Fibroblast of lung (primary cell): ENCODE measurements around the gene CST3. TPM values are rescaled to one million over a fixed set of nuclear protein-coding genes. Genes with fewer than 3 reads are reported as not detected.

Experiments
- DNase-seq, 2 donors: peaks; one replicate each; pipeline versions ENCODE4 v3.0.0 to v3.0.0-alpha.2; 2010; ENCODE audit warnings: low read depth in 2 of 2
- H2AFZ ChIP-seq: 2 replicates; pipeline ENCODE4 v1.5.1; 2012; ENCODE audit warnings: low read length, control low read depth, inconsistent platforms
- H3K27ac ChIP-seq: 2 replicates; pipeline ENCODE4 v1.5.1; 2011; ENCODE audit warnings: low read length, control low read depth; ENCODE audit not compliant: insufficient read depth
- H3K27me3 ChIP-seq: 2 replicates; pipeline ENCODE4 v1.5.1; 2011; ENCODE audit warnings: mild to moderate bottlenecking, low read length; ENCODE audit not compliant: control insufficient read depth, insufficient read depth
- H3K36me3 ChIP-seq: 2 replicates; pipeline ENCODE4 v1.5.1; 2011; ENCODE audit warnings: low read length; ENCODE audit not compliant: control insufficient read depth, insufficient read depth
- H3K4me1 ChIP-seq: 2 replicates; pipeline ENCODE4 v1.5.1; 2011; ENCODE audit warnings: low read length; ENCODE audit not compliant: control insufficient read depth, insufficient read depth; ENCODE audit errors: extremely low read depth
- H3K4me2 ChIP-seq: 2 replicates; pipeline ENCODE4 v1.5.1; 2011; ENCODE audit warnings: low read length, control low read depth; ENCODE audit not compliant: insufficient read depth; ENCODE audit errors: extremely low read depth
- H3K4me3 ChIP-seq, 4 experiments: fragments of 200-600 bp in 1 of 4; sonication (generic) in 1 of 4; replicated peaks in 1 of 4; 2 replicates each; pipeline ENCODE4 v1.5.1; 2011 to 2016; ENCODE audit warnings: low read length in 4 of 4, low read depth in 3 of 4, mild to moderate bottlenecking in 3 of 4, control low read depth in 2 of 4, inconsistent platforms in 1 of 4, mixed read lengths in 1 of 4; ENCODE audit not compliant: insufficient read depth in 1 of 4; ENCODE audit errors: control extremely low read depth in 1 of 4
- H3K79me2 ChIP-seq: 2 replicates; pipeline ENCODE4 v1.5.1; 2012; ENCODE audit warnings: mild to moderate bottlenecking, low read length, inconsistent platforms; ENCODE audit not compliant: control insufficient read depth, insufficient read depth
- H3K9ac ChIP-seq: 2 replicates; pipeline ENCODE4 v1.5.1; 2011; ENCODE audit warnings: mild to moderate bottlenecking, low read length, control low read depth; ENCODE audit not compliant: insufficient read depth
- H3K9me3 ChIP-seq: 2 replicates; pipeline ENCODE4 v1.5.1; 2012; ENCODE audit warnings: low read depth, low read length; ENCODE audit not compliant: control insufficient read depth, insufficient read depth
- H4K20me1 ChIP-seq: 2 replicates; pipeline ENCODE4 v1.5.1; 2011; ENCODE audit warnings: low read length; ENCODE audit not compliant: control insufficient read depth, insufficient read depth; ENCODE audit errors: extremely low read depth
- CTCF ChIP-seq, 2 donors: IDR thresholded peaks in 1 of 2; conservative IDR thresholded peaks in 1 of 2; 1 replicate in 1 of 2; 2 replicates in 1 of 2; pipeline ENCODE4 v1.5.1; 2011 to 2012; ENCODE audit warnings: low read length in 2 of 2, control low read depth in 1 of 2, inconsistent platforms in 1 of 2, low read depth in 1 of 2, mild to moderate bottlenecking in 1 of 2
- EZH2 ChIP-seq: IDR thresholded peaks from 2 replicates; pipeline ENCODE4 v1.5.1; 2012; ENCODE audit warnings: low read length, control low read depth, mild to moderate bottlenecking; ENCODE audit errors: missing control alignments
- polyA plus RNA-seq, 2 donors: library from polyadenylated mRNA; depleted of rRNA in 1 of 2; stranded (reverse) in 1 of 2; unstranded in 1 of 2; fragments of >200 nt; gene quantifications; 2 replicates each; pipeline ENCODE4 v1.2.1, GENCODE V29; 2011 to 2012; ENCODE audit warnings: missing spikeins in 1 of 2
- total RNA-seq: library from RNA; depleted of rRNA; stranded (reverse); fragments of >200 nt; gene quantifications from 2 replicates; pipeline ENCODE4 v1.2.1, GENCODE V29; 2014

CST3 gene
- total and polyA plus RNA-seq, 2 donors (not counting 1 experiment from before 2014, with no cell fraction given) = 136 to 162 TPM

GRCh38 chr20:23609486-23610109 is 28.2 kb downstream of the CST3 start:
- Histone ChIP-seq H3K9me3 (no peaks in the 10 kb centered on the region), H3K4me1 (no peaks in the 10 kb centered on the region), H3K27ac (no peak overlapping the region), H3K27me3 (peaks cover 27% of the 10 kb centered on the region), H3K9ac (no peak overlapping the region), H3K4me2 (no peak overlapping the region), H4K20me1 (no peaks in the 10 kb centered on the region), H3K36me3 (no peaks in the 10 kb centered on the region), H3K4me3 (no peak overlapping the region), H3K79me2 (no peaks in the 10 kb centered on the region), H2AFZ (no peak overlapping the region)
- TF ChIP-seq CTCF (conservative IDR thresholded peaks at IDR 0.05 in 1 of 2, IDR thresholded peaks at IDR 0.05 in 1 of 2; ENCODE audit: low read depth in 1 of 2, low read length in 2 of 2) (no peak), EZH2 (no peak)
- no peak for DNase-seq

- no peak overlapping the region for H3K4me3 ChIP-seq
- H2AFZ ChIP-seq = no peak overlapping the region
- no peak overlapping the region for H3K4me2 ChIP-seq
These were observed 29.4 kb downstream of the CST3 start for GRCh38 chr20:23608251-23608846.

More at GRCh38 chr20:23608251-23608846, 29.4 kb downstream of the CST3 start:
- Histone ChIP-seq H3K27ac (no peak overlapping the region), H3K36me3 (no peaks in the 10 kb centered on the region), H3K79me2 (no peaks in the 10 kb centered on the region), H3K9ac (no peak overlapping the region), H3K4me1 (no peaks in the 10 kb centered on the region), H4K20me1 (no peaks in the 10 kb centered on the region), H3K27me3 (peaks cover 20% of the 10 kb centered on the region), H3K9me3 (no peaks in the 10 kb centered on the region)
- DNase-seq = no peak
- no peak for TF ChIP-seq CTCF (conservative IDR thresholded peaks at IDR 0.05 in 1 of 2, IDR thresholded peaks at IDR 0.05 in 1 of 2; ENCODE audit: low read depth in 1 of 2, low read length in 2 of 2)
- TF ChIP-seq EZH2 = no peak
